GM21381 (cell line): ENCODE results near the gene LRCH1.

Experiments
- ATAC-seq: cut with Tn5 transposase; IDR thresholded peaks from one replicate; pipeline ENCODE4 v1.9.1; 2021; ENCODE audit warnings: mild to moderate bottlenecking, moderate library complexity; ENCODE audit not compliant: unreplicated experiment

The LRCH1 gene

GRCh38 chr13:46587807-46588418 lies 34.9 kb downstream of the LRCH1 start:
- peak; percentile 55 for ATAC-seq

- ATAC-seq, result no peak
Observed at GRCh38 chr13:46592385-46592784, 39.4 kb downstream of the LRCH1 start.

GRCh38 chr13:46593398-46593797 lies 40.4 kb downstream of the LRCH1 start:
- peak; percentile 39 for ATAC-seq

- no peak for ATAC-seq
Observed at GRCh38 chr13:46594374-46595078, 41.6 kb downstream of the LRCH1 start.

- peak; percentile 45 for ATAC-seq
Observed at GRCh38 chr13:46595136-46595884, 42.3 kb downstream of the LRCH1 start.

GRCh38 chr13:46595885-46596275 lies 42.9 kb downstream of the LRCH1 start:
- ATAC-seq, result no peak

GRCh38 chr13:46596466-46596865 lies 43.5 kb downstream of the LRCH1 start:
- ATAC-seq, result no peak

GRCh38 chr13:46598140-46598819 lies 45.3 kb downstream of the LRCH1 start:
- ATAC-seq, result peak; percentile 33

GRCh38 chr13:46598820-46599180 lies 45.8 kb downstream of the LRCH1 start:
- peak; percentile 36 for ATAC-seq

- no peak for ATAC-seq
Observed at GRCh38 chr13:46600943-46601311, 48.0 kb downstream of the LRCH1 start.

- ATAC-seq, result no peak
Observed at GRCh38 chr13:46602531-46602930, 49.6 kb downstream of the LRCH1 start.

- no peak for ATAC-seq
Observed at GRCh38 chr13:46603165-46603603, 50.2 kb downstream of the LRCH1 start.

- no peak for ATAC-seq
Observed at GRCh38 chr13:46604226-46604990, 51.4 kb downstream of the LRCH1 start.

GRCh38 chr13:46605076-46605824 lies 52.3 kb downstream of the LRCH1 start:
- no peak for ATAC-seq

- no peak for ATAC-seq
Observed at GRCh38 chr13:46605825-46606554, 53.0 kb downstream of the LRCH1 start.

- ATAC-seq, result no peak
Observed at GRCh38 chr13:46606970-46607369, 54.0 kb downstream of the LRCH1 start.

GRCh38 chr13:46607768-46608564 lies 55.0 kb downstream of the LRCH1 start:
- ATAC-seq, result peak; percentile 39

- ATAC-seq, result no peak
Observed at GRCh38 chr13:46609052-46609451, 56.1 kb downstream of the LRCH1 start.

- ATAC-seq, result no peak
Observed at GRCh38 chr13:46609726-46610125, 56.8 kb downstream of the LRCH1 start.
